GM21390 (cell line): ENCODE measurements around the gene ST8SIA4.

Experiments used
- ATAC-seq: cut with Tn5 transposase; IDR thresholded peaks from one replicate; pipeline ENCODE4 v1.9.1; 2021; ENCODE audit not compliant: unreplicated experiment

Gene ST8SIA4

DNA sequence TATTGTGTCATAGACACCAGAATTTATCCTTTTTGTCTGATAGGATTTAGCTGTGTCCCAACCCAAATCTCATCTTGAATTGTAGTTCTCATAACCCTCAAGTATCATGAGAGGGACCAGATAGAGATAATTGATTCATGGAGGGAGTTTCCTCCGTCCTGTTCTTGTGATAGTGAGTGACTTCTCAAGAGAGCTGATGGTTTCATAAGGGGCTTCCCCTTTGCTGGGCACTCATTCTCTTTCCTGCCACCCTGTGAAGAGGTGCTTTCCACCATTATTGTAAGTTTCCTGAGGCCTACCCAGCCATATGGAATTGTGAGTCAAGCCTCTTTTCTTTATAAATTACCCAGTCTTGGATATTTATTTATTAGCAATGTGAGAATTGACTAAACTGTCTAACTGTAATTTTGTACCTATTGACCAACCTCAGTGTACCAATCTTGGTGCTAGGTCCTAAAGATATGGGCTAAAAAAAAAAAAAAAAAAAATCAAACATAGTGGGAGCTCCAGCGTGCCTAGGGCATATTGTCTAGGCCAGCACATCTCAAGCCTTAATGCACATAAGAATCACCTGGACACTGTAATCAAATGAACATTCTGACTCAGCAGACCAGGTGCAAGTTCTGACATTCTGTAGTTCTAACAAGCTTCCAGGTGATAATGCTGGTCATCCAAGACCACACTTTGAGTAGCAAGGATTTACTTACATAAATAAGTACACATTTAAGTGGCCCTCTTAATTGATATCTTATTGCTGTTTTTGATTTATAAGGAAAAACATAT lies 30.5 kb downstream of the ST8SIA4 start:
- peak; percentile 57 for ATAC-seq

DNA sequence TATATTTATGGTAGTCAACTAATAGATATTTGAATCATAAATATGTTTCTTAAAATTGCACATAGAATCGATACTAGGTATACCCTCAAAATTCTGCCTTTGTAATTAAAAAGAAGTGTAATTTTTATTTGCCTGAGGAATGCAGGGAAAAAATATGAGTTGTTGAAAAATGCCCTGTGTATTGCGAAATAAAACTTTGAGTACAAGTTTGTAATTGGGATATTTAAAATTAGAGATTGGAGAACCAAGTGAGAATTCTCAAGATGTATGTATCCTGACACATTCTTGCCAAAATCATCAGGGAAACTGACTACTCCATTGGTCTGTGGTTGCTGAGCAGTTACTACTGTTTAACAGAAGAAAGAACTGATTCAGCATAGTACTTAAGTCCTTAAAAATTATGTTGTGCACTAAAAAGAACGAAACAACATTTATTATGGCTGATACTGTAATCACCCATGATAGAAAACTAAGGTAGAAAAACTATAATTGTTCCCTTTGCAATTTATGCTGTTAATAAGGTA lies 36.0 kb downstream of the ST8SIA4 start:
- ATAC-seq = no peak

DNA sequence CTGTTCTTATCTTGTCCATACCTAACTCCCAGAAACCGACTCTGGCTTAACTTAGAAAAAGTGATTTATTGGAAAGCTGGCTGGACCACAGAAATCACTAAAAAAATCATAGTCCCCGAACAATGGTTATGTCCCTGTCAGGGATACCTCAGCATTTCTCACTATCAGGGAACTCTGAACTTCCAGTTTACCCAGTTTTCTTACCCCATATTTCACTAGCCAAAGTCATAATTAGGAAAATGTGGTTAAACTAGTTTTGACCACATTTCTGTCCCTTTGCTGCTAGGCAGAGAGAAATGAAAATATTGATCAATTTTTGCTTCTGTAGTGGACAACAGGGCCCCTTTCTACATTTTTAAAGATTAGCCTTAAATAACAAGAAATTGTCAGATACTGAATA lies 38.2 kb downstream of the ST8SIA4 start:
- ATAC-seq = no peak

DNA sequence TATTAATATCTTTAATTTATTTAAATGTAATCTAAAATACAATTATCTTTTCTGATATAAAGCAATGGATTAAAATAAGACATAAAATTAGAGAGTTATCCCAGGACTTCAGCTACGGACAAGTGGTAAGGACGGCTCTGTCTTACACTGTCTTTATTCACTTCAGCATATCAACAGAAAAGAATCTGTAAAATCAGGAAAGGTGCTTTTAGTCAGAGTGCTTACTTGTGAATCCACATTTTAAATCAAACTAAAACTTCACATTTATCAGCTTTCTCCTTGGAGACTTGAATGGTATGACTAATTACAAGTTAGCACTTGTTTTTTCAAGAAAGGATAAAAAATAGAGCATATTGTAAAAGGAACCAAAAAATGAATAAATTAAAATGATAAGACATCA lies 39.3 kb downstream of the ST8SIA4 start:
- no peak for ATAC-seq

DNA sequence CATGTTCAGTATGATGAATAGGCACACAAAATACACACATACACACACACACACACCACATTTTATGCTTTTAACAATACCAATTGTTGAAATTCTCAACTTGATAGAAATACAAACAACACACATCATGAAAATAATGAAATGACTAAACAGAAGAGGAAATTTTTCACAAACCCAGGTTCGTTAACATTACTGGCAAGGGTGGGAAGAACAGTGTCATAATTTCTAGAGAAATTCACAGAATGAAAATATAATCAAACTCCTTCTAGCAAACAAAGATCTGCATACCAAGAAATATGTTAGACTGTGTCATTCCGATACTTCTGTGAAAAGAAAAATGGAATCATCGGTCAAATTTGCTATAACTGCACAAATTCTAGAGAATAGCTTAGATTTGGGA lies 41.9 kb downstream of the ST8SIA4 start:
- ATAC-seq = no peak

DNA sequence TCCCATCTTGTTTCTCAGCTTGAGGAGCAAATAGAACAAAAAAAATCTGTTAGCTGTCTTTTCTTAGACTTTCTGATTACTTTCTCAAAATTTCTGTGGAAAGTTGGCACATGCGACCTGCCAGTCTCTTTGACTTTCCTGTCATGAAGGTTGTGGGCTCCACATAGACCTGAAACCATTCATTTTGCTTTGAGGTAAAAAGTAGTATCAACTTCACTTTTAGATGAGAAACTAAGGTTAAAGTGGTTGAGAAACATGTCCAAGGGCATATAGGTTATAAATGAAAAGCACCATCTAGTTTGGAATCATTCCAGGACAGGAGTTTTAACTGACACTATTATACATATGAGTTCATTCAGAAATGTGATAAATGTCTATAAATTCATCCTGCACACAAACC lies 42.7 kb downstream of the ST8SIA4 start:
- ATAC-seq = peak; percentile 57

DNA sequence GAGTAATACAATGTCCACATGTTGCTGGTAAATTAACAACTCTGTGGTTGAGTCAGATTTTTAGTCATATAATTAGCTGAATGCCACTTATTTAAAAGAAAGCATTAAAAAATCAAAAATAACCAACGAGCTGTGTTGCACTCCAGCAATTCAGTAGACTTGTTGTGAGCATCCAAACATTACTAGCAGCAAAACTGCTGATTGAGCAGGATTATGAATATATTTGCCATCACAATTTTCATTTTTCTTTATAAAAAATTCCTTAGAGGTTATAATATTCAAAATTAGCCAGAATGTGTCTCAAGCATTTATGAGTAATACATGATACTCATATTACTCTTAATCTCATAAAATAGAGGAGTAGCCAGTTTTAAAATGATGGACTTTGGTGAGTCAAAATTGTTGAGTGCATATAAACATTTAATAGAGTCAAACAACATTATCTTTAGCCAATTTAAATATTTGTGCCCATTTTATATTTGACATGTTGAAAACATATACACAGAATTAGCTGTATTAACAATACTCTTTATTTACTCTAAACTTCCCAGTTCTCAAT lies 44.0 kb downstream of the ST8SIA4 start:
- ATAC-seq = no peak

DNA sequence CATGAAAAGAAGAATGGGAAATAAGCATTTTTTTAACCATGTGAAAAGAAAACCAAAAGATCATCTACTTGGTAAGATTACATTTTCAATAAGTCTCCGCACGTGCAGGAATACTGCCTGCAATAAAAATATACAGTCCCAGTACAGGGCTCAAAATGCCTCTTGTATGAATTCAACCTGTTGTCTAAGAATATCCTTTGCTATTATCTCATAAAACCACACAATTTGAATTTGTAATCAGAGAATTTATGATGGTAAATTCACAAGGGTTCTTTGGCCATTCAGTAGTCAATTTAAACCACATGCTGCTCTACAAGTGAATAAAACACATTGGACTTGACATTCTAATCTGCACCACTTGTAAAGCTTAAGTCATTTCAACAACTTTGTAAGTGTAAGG lies 46.6 kb downstream of the ST8SIA4 start:
- no peak for ATAC-seq

DNA sequence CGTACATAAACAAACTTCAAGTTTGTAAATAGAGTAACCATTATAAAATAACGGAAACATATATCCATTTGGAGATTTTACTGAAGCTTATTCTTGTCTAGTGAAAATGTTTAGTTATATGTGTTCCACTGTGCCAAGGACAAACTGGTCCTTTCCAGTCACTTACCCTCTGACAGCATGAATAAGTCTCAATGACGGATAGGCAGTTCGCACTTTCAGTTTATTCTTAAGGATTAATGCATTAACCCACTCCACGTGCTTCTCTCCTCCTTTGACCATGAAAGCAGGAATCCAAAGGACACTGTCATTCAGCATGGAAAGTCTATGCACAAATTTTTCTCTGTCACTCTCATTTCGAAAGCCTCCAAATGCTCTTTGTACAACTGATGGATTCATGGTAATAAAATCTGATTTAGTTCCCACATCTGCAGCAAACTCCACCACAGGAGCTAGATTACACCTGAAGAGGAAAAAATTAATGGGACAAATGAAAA lies 47.1 kb downstream of the ST8SIA4 start:
- no peak for ATAC-seq

DNA sequence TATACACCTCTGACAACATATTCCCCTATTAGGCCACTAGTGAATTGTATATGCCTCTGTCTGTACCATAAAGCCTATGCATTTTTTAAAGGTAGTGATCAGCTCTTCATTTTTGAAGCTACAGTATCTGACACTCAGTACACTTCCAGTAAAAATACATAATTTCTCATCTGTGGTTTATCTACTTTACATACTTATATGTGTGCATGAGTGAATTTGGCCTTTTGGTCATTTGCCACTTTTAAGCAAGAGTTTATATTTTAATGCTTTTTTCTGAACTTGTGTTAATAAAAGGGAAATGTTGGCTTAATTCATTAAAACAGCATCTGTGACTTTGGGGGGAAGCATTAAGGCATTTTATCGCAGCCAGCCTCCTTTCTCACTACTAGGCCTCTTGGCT lies 47.8 kb downstream of the ST8SIA4 start:
- no peak for ATAC-seq

DNA sequence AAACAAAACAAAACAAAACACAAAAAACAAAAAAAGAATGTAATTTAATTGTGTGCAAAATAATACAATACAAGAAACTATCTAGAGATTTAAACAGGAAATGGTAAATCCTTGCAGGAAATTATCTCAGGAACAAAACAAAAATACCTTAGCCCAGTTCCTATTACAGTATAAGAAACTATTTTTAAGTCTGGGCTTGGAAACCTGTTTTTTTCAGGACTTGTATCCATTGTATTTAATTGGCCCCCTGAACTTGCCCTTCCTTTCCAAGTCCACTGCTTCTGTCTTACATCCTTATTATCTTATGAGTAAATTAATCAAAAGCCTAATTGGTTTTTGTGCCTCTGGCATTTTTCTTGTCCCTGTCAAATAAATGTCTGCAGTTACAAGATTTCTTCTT lies 48.5 kb downstream of the ST8SIA4 start:
- ATAC-seq = no peak

DNA sequence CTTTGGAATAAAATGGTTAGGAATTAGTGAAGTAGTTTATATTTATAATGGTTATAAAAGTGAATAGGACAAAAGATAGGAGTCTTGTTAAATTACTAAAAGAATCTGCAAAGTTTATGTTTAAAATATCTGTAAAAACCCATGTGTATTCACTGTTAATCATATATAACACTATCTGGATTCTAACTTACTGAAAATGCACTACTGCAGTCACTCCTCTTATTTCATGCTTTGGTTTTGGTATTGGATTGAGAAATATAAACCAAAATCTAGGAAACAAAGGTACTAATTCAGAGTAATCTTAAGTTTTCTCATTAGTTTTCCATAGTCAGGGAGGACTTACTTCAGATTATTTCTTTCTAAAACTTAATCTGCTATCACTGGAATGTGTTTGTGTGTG lies 49.5 kb downstream of the ST8SIA4 start:
- no peak for ATAC-seq

DNA sequence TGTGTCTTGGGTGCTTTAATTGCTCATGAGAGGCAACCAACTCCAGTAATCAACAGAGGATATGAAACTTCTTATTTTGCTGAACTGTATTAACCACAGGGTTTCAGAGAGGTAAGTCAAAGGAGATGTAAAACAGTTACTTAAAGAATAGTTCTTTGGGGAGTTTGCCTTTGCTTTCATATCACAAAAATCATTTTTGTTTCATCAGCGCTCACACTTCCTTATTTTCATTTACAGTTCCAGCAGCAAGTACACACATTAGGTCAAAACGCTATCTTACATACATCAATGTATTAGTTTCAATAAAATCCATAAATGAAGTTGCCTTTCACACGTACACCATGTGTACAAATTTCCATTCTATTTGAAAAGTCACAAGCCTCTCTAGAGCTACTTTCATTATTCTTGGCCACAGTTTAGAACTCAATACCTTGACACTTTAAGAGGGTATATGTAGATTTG lies 50.1 kb downstream of the ST8SIA4 start:
- ATAC-seq = peak; percentile 94

DNA sequence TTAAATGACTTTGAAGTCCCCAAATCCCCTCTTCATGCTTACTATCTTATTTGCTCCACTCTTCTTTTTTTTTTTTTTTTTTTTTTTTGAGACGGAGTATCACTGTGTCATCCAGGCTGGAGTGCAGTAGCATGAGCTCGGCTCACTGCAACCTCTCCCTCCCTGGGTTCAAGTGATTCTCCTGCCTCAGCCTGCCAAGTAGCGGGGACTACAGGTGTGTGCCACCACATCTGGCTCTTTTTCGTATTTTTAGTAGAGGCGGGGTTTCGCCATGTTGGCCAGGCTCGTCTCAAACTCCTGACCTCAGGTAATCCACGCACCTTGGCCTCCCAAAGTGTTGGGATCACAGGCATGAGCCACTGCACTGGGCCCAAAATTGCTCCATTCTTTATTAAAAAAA lies 51.0 kb downstream of the ST8SIA4 start:
- no peak for ATAC-seq

DNA sequence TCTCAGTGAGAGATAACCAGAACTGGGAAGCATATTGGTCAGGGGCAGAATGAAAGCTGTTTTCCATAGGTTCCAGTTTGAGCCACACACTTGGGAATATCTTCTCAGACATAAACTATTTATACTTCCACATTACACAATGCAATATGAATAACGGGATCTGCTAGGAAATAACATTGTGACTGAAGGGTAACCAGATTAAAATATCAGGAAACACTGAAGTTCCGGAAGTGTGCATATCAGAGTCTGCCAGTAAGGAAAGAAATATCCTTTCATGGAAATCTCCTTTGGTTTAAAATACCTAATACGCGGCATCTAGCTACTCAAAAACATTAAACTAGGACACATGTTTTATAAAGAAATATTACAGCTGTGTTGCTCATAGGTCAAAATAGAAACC lies 56.3 kb downstream of the ST8SIA4 start:
- ATAC-seq = no peak

DNA sequence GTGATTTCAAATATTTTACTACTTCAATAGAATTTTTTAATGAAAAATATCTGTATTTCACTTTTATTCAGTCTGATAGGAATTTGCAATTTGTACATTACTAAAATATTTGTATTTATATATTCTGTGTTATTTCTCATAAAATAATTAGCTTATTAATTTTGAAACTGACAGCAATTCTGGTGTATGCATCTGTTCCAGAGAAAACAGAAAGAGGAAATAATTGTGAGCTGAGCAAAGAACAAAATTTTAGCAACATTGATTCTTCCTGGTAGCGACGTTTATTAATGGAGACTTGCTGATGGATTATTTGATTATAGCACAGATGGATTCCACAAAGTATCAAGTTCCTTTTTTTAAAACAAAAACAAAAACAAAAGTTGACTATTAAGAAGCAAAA lies 61.0 kb downstream of the ST8SIA4 start:
- no peak for ATAC-seq

DNA sequence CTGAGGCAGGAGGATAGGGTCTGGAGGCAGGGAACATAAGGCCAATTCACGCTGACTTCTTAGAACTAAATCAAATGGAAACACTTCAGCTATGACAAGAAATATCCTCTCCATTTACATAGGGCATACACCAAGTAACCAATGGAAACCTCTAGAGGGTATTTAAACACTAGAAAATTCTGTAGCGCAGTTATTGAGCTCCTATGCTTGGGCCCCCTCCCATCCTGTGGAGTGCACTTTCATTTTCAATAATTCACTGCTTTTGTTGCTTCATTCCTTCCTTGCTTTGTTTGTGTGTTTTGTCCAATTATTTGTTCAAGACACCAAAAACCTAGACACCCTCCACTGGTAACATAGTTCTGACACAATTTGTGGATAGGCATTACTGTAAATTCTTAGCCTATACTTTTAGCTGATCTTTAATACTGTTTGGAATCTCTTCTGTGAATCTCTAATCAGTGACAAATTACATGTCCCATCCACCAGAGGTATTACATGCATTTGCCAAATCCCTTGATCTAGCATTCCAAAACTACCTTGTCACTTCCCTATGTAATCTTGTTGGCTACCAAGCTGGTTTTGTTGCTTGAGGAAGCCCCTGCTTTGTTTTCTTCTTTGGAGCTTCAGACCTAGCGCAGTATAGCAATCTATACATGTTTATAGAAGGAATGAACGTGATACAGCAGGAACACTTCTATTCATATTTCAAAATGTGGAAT lies 61.6 kb downstream of the ST8SIA4 start:
- ATAC-seq = peak; percentile 48

DNA sequence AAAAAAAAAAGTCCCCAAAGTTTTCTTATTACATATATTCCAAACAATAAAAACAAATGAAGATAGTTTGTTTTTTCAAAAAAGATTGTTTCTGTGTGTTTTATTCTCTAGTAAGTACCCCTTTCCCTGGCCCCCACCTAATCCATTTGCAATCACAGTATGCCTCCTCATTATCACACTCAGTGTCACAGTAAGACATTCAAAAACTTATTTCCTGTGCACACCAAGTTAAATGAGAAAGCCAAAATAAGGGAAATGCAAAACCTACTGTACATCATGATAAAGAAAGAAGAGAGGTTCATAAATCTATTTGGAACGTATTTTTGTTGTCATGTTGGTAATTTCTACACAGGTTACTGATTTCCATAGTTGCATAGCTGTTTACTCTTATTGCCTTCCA lies 62.3 kb downstream of the ST8SIA4 start:
- peak; percentile 39 for ATAC-seq

DNA sequence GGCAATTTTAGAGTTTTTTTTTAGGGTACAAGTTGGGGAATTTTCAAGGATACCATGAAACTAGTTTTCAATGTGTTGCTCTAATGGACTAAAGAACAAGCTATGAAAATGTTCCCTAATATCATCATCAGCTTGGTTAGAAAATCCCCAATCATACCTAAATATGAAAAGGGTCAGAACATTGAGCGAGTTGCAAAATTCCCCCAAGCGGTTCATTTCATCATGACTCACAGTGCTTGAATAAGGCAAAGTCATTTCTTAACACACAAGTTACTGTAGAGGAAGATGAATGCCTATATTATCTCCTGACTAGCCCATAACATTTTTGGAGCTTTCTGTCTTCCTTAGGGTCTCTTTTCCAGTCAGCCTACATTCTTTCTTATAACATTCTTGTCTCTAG lies 62.7 kb downstream of the ST8SIA4 start:
- ATAC-seq = peak; percentile 67

DNA sequence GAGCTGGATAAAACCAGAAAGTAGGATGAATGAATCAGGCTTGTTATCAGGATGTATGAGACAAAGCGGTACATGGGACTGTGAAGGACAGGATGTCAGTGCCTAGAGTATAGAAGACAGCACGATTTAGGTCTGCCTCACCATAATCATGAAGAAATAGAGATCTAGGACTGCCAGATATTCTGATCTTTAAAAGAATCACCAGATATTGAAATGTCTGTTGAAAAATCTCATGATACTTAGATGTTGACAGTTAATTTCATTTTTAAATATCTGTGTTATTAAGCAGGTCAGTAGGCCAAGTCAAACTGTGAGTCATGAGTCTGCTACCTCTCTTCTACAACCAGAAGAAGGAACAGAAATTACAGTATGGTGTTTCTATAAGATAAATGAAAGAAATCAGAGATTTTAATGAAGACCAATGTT lies 65.0 kb downstream of the ST8SIA4 start:
- ATAC-seq = no peak

DNA sequence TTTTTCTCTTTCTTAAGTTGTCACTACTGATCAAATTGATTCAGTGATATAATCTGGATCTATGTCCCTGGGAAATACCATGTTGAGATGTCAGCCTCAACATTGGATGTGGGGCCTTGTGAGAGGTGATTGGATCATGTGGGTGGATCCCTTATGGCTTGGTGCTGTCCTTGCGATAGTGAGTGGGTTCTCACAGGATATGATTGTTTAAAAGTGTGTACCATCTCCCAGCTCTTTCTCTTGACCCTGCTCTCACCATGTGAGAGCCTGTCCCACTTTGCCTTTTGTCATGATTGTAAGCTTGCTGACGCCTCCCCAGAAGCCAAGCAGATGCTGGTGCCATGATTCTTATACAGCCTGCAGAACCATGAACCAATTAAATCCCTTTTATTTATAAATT lies 68.6 kb downstream of the ST8SIA4 start:
- ATAC-seq = no peak
